GM12891 (cell line): ENCODE results near the gene TEX2.
A peak's percentile ranks its signal among the peaks of the same experiment; 100 is the strongest.
"Not testable (repeated sequence)": the region's sequence is repeated elsewhere in the genome, so short reads cannot be mapped to it uniquely, and the experiment has no call there.

ENCODE experiments used
- DNase-seq: peaks from one replicate; pipeline ENCODE4 v3.0.0; 2011; ENCODE audit warnings: low spot score; ENCODE audit not compliant: insufficient read length
- FAIRE-seq: peaks from 2 replicates; lab custom pipeline; 2011; peaks lifted over from hg19 to GRCh38; lab: Jason Lieb, UNC
- PAX5 ChIP-seq: IDR thresholded peaks from 2 replicates; pipeline ENCODE4 v1.6.1; 2011; ENCODE audit warnings: low read length, moderate library complexity, mild to moderate bottlenecking; ENCODE audit not compliant: insufficient read depth, severe bottlenecking
- POLR2A ChIP-seq: IDR thresholded peaks from 2 replicates; pipeline ENCODE4 v1.6.1; 2011; ENCODE audit warnings: low read depth, low read length, control low read depth
- POLR2AphosphoS5 ChIP-seq: IDR thresholded peaks from 2 replicates; pipeline ENCODE4 v1.6.1; 2011; ENCODE audit warnings: low read depth, low read length, control low read depth
- POU2F2 ChIP-seq: IDR thresholded peaks from 2 replicates; pipeline ENCODE4 v1.6.1; 2011; ENCODE audit warnings: low read depth, mild to moderate bottlenecking, control low read depth, low read length, moderate library complexity
- SPI1 ChIP-seq: IDR thresholded peaks from 2 replicates; pipeline ENCODE4 v1.6.1; 2011; ENCODE audit warnings: low read depth, low read length, control low read depth
- TAF1 ChIP-seq: IDR thresholded peaks from 2 replicates; pipeline ENCODE4 v1.6.1; 2011; ENCODE audit warnings: low read depth, low read length, control low read depth

Gene TEX2

GRCh38 chr17:64216338-64217248, 46.5 kb downstream of the TEX2 start:
- DNase-seq (no peak), FAIRE-seq (peak; percentile 43)
- TF ChIP-seq SPI1 (peak; percentile 89), POLR2A (no peak)

GRCh38 chr17:64216000-64216337, 47.1 kb downstream of the TEX2 start:
- DNase-seq (no peak), FAIRE-seq (no peak)
- no peak for TF ChIP-seq POLR2AphosphoS5
- TF ChIP-seq POLR2A: no peak
- no peak for TF ChIP-seq TAF1
- no peak for TF ChIP-seq POU2F2
- TF ChIP-seq PAX5: no peak
- no peak for TF ChIP-seq SPI1

- DNase-seq: no peak
- FAIRE-seq: no peak
Measured at GRCh38 chr17:64214950-64215349, 48.1 kb downstream of the TEX2 start.

GRCh38 chr17:64213995-64214811, 48.9 kb downstream of the TEX2 start:
- no peak for DNase-seq
- FAIRE-seq: no peak
- TF ChIP-seq SPI1: no peak
- no peak for TF ChIP-seq POU2F2
- TF ChIP-seq POLR2A: no peak
- TF ChIP-seq TAF1: no peak
- TF ChIP-seq PAX5: no peak
- TF ChIP-seq POLR2AphosphoS5: no peak

More at GRCh38 chr17:64214950-64215349, 48.1 kb downstream of the TEX2 start:
- TF ChIP-seq POLR2AphosphoS5 (no peak), POU2F2 (no peak), TAF1 (no peak)

- FAIRE-seq: no peak
- TF ChIP-seq POU2F2: no peak
- TF ChIP-seq SPI1: no peak
- no peak for TF ChIP-seq POLR2A
- TF ChIP-seq POLR2AphosphoS5: no peak
- TF ChIP-seq PAX5: no peak
- TF ChIP-seq TAF1: no peak
- no peak for DNase-seq
Measured at GRCh38 chr17:64212122-64212521, 50.9 kb downstream of the TEX2 start.

GRCh38 chr17:64209983-64210382, 53.1 kb downstream of the TEX2 start:
- FAIRE-seq: no peak
- DNase-seq: no peak
- TF ChIP-seq SPI1 (no peak), PAX5 (no peak), TAF1 (no peak), POU2F2 (no peak), POLR2AphosphoS5 (no peak)

GRCh38 chr17:64209356-64209941, 53.6 kb downstream of the TEX2 start:
- FAIRE-seq (no peak), DNase-seq (no peak)
- TF ChIP-seq POLR2A: no peak
- no peak for TF ChIP-seq POLR2AphosphoS5
- TF ChIP-seq TAF1: no peak

- DNase-seq, FAIRE-seq: not testable (repeated sequence)
Measured at GRCh38 chr17:64208656-64209055, 54.4 kb downstream of the TEX2 start.

GRCh38 chr17:64205804-64206203, 57.3 kb downstream of the TEX2 start:
- DNase-seq (no peak), FAIRE-seq (no peak)
- TF ChIP-seq SPI1 (no peak), POLR2A (no peak)

GRCh38 chr17:64203630-64204029, 59.4 kb downstream of the TEX2 start:
- FAIRE-seq (no peak), DNase-seq (no peak)
- TF ChIP-seq SPI1 (no peak), POLR2A (no peak), POU2F2 (no peak), PAX5 (no peak), POLR2AphosphoS5 (no peak), TAF1 (no peak)
